Tibial nerve (tissue), 4 donors: Measurements from ENCODE around the gene MMP27. TPM values are rescaled to one million over a fixed set of nuclear protein-coding genes. Genes with fewer than 3 reads are reported as not detected.
A peak's percentile ranks its signal among the peaks of the same experiment; 100 is the strongest.

ENCODE experiments used
- DNase-seq, 2 donors: peaks; one replicate each; pipeline ENCODE4 v3.0.0-alpha.2; 2019; ENCODE audit warnings: low spot score in 2 of 2
- H3K27ac ChIP-seq, 4 donors: fragments of 200-600 bp; sonication (generic) in 3 of 4; one replicate each; pipeline ENCODE4 v1.5.1; 2017 to 2019; ENCODE audit warnings: mild to moderate bottlenecking in 1 of 4
- H3K27me3 ChIP-seq, 2 donors: fragments of 200-600 bp; sonication (generic) in 1 of 2; one replicate each; pipeline versions ENCODE4 v1.5.1 to v1.6.0; 2017 to 2019
- H3K36me3 ChIP-seq, 3 donors: fragments of 200-600 bp; sonication (generic); one replicate each; pipeline ENCODE4 v1.5.1; 2018 to 2019
- H3K4me1 ChIP-seq, 4 donors: fragments of 200-600 bp; sonication (generic) in 3 of 4; one replicate each; pipeline ENCODE4 v1.5.1; 2017 to 2019
- H3K4me3 ChIP-seq, 4 donors: fragments of 200-600 bp; sonication (generic) in 3 of 4; one replicate each; pipeline ENCODE4 v1.5.1; 2017 to 2019; ENCODE audit warnings: mild to moderate bottlenecking in 1 of 4, moderate library complexity in 1 of 4
- H3K9me3 ChIP-seq, 4 donors: fragments of 200-600 bp; sonication (generic) in 3 of 4; one replicate each; pipeline ENCODE4 v1.5.1; 2017 to 2019
- CTCF ChIP-seq, 5 experiments: fragments of 200-600 bp in 3 of 5; fragments of 450-650 bp in 2 of 5; sonication (generic) in 3 of 5; IDR thresholded peaks; one replicate each; pipeline ENCODE4 v1.5.1; 2016 to 2019; ENCODE audit warnings: antibody characterized with exemption in 5 of 5, mild to moderate bottlenecking in 3 of 5, moderate library complexity in 2 of 5
- EP300 ChIP-seq, 2 donors: sonication (generic); formaldehyde crosslinking; IDR thresholded peaks; one replicate each; pipeline ENCODE4 v1.6.1; 2017; ENCODE audit warnings: antibody characterized with exemption in 2 of 2, mild to moderate bottlenecking in 1 of 2
- POLR2A ChIP-seq, 2 donors: fragments of 450-650 bp; IDR thresholded peaks; one replicate each; pipeline ENCODE4 v1.6.1; 2017; ENCODE audit warnings: antibody characterized with exemption in 2 of 2, mild to moderate bottlenecking in 2 of 2, moderate library complexity in 2 of 2
- WGBS, 2 donors: methylation state at CpG; one replicate each; pipeline ENCODE4 v1.1.5; 2018; 5-methylcytosine and 5-hydroxymethylcytosine counted together
- total RNA-seq, 4 donors: library from RNA; depleted of rRNA; stranded (reverse); fragments of >200 nt; gene quantifications; one replicate each; pipeline ENCODE4 v1.1.0, GENCODE V29; 2016

The MMP27 gene
- total RNA-seq, 4 donors from 2014 or later: 0.78 TPM; not detected in 3

GRCh38 chr11:102695201-102695600 is 10.4 kb downstream of the MMP27 start:
- H3K27ac ChIP-seq: no peak overlapping the region
- H3K27me3 ChIP-seq: no peaks in the 10 kb centered on the region
- no peak for DNase-seq
- TF ChIP-seq CTCF (IDR thresholded peaks at IDR 0.05) (no peak), EP300 (IDR thresholded peaks at IDR 0.05) (no peak), POLR2A (IDR thresholded peaks at IDR 0.05) (no peak)
- WGBS, 2 donors: 65 to 66% methylated on average over 3 of the region's 3 CpGs
- H3K4me3 ChIP-seq: no peak overlapping the region
- H3K4me1 ChIP-seq: no peaks in the 10 kb centered on the region
- no peaks in the 10 kb centered on the region for H3K36me3 ChIP-seq
- no peaks in the 10 kb centered on the region for H3K9me3 ChIP-seq

- H3K4me3 ChIP-seq: no peak overlapping the region
- H3K27ac ChIP-seq: no peak overlapping the region
- H3K9me3 ChIP-seq: no peaks in the 10 kb centered on the region
- no peaks in the 10 kb centered on the region for H3K4me1 ChIP-seq
- H3K36me3 ChIP-seq: no peaks in the 10 kb centered on the region
- WGBS, 2 donors: 94 to 95% methylated on average over 2 of the region's 2 CpGs
- no peak for DNase-seq
- TF ChIP-seq CTCF (IDR thresholded peaks at IDR 0.05) (no peak), POLR2A (IDR thresholded peaks at IDR 0.05) (no peak), EP300 (IDR thresholded peaks at IDR 0.05) (no peak)
- H3K27me3 ChIP-seq: no peaks in the 10 kb centered on the region
Measured at GRCh38 chr11:102685754-102686153, 19.8 kb downstream of the MMP27 start.

GRCh38 chr11:102685338-102685737 is 20.2 kb downstream of the MMP27 start:
- WGBS, 2 donors: 44 to 47% methylated on average over 3 of the region's 3 CpGs
- H3K36me3 ChIP-seq: no peaks in the 10 kb centered on the region
- DNase-seq: no peak
- no peaks in the 10 kb centered on the region for H3K27me3 ChIP-seq
- H3K27ac ChIP-seq: no peak overlapping the region
- TF ChIP-seq POLR2A (IDR thresholded peaks at IDR 0.05) (no peak), EP300 (IDR thresholded peaks at IDR 0.05) (no peak), CTCF (IDR thresholded peaks at IDR 0.05) (no peak)
- H3K9me3 ChIP-seq: no peaks in the 10 kb centered on the region
- H3K4me3 ChIP-seq: no peak overlapping the region
- H3K4me1 ChIP-seq: no peaks in the 10 kb centered on the region

- WGBS, 2 donors: 69 to 78% methylated on average over 4 of the region's 4 CpGs
- Histone ChIP-seq H3K4me3 (no peak overlapping the region), H3K36me3 (no peaks in the 10 kb centered on the region), H3K4me1 (no peaks in the 10 kb centered on the region), H3K27ac (no peak overlapping the region), H3K27me3 (no peaks in the 10 kb centered on the region), H3K9me3 (no peaks in the 10 kb centered on the region)
- DNase-seq: no peak
- no peak for TF ChIP-seq CTCF (IDR thresholded peaks at IDR 0.05)
- TF ChIP-seq EP300 (IDR thresholded peaks at IDR 0.05): no peak
- TF ChIP-seq POLR2A (IDR thresholded peaks at IDR 0.05): no peak
Measured at GRCh38 chr11:102683277-102683676, 22.3 kb downstream of the MMP27 start.

GRCh38 chr11:102680945-102681344 is 24.6 kb downstream of the MMP27 start:
- WGBS, 2 donors: 29 to 48% methylated on average over 1 of the region's 1 CpG
- Histone ChIP-seq H3K27me3 (no peaks in the 10 kb centered on the region), H3K36me3 (no peaks in the 10 kb centered on the region), H3K4me3 (no peak overlapping the region), H3K9me3 (no peaks in the 10 kb centered on the region), H3K27ac (no peak overlapping the region), H3K4me1 (no peaks in the 10 kb centered on the region)
- TF ChIP-seq POLR2A (IDR thresholded peaks at IDR 0.05): no peak
- TF ChIP-seq CTCF (IDR thresholded peaks at IDR 0.05): no peak
- TF ChIP-seq EP300 (IDR thresholded peaks at IDR 0.05): peak in 1 of 2 donors; percentile 45
- peak in 1 of 2 donors; percentile 42 for DNase-seq
